MCF 10A (cell line): ENCODE data around the gene HDAC7. TPM values are rescaled to one million over a fixed set of nuclear protein-coding genes. Genes with fewer than 3 reads are reported as not detected.

Experiments
- BruUV-seq: library from RNA; stranded (reverse); fragments of 400-500 nt; replicated peaks from 2 replicates; lab custom pipeline; 2021; lab: Mats Ljungman, UMichigan
- CTCF ChIA-PET: fragments of 300-600 bp; sonication (Branson Sonifier 250); formaldehyde crosslinking; extraction: SDS; loops from one replicate; lab custom pipeline; 2021; ENCODE audit warnings: antibody characterized with exemption, inconsistent platforms; lab: Yijun Ruan, JAX
- POLR2A ChIA-PET: fragments of 300-600, 350-650 bp; sonication (Branson Sonifier 250); formaldehyde crosslinking; extraction: SDS; loops from one replicate; lab custom pipeline; 2020; ENCODE audit warnings: antibody characterized with exemption, inconsistent platforms; lab: Yijun Ruan, JAX
- DNase-seq: peaks from one replicate; pipeline ENCODE4 v3.0.0-alpha.2; 2018; ENCODE audit not compliant: unreplicated experiment
- H3K27ac Mint-ChIP-seq: one replicate; pipeline ENCODE4 v1.8.0; 2022; ENCODE audit warnings: mild to moderate bottlenecking, low read depth, mixed read lengths; ENCODE audit not compliant: unreplicated experiment
- H3K27me3 Mint-ChIP-seq: one replicate; pipeline ENCODE4 v1.8.0; 2022; ENCODE audit warnings: mixed read lengths; ENCODE audit not compliant: insufficient read depth, unreplicated experiment
- H3K36me3 Mint-ChIP-seq: one replicate; pipeline ENCODE4 v1.8.0; 2022; ENCODE audit warnings: mild to moderate bottlenecking, moderate library complexity, mixed read lengths; ENCODE audit not compliant: insufficient read depth, unreplicated experiment
- H3K4me1 Mint-ChIP-seq: one replicate; pipeline ENCODE4 v1.8.0; 2022; ENCODE audit warnings: mixed read lengths; ENCODE audit not compliant: insufficient read depth, unreplicated experiment
- H3K4me3 Mint-ChIP-seq: one replicate; pipeline ENCODE4 v1.8.0; 2022; ENCODE audit warnings: mild to moderate bottlenecking, moderate library complexity, mixed read lengths; ENCODE audit not compliant: unreplicated experiment
- H3K9me3 Mint-ChIP-seq: one replicate; pipeline ENCODE4 v1.8.0; 2022; ENCODE audit warnings: mixed read lengths; ENCODE audit not compliant: unreplicated experiment
- CTCF ChIP-seq: fragments of 200-600 bp; IDR thresholded peaks from one replicate; pipeline ENCODE4 v1.8.0; 2022; ENCODE audit warnings: antibody characterized with exemption, mild to moderate bottlenecking; ENCODE audit not compliant: unreplicated experiment
- intact Hi-C: fragments of 100-400 bp; cut with micrococcal nuclease; formaldehyde crosslinking; loops from 2 replicates; pipeline ENCODE4 v1.14.1; 2022
- total RNA-seq: library from RNA; stranded (reverse); gene quantifications from 2 replicates; pipeline ENCODE4 v1.2.3, GENCODE V29; 2022

HDAC7 gene
- total RNA-seq, 1 experiment from 2014 or later = 80.1 TPM

GRCh38 chr12:47825173-47825639 is 5.5 kb upstream of the HDAC7 start:
- peak; percentile 85 for DNase-seq
- BruUV-seq = no TSS peak
- Mint-ChIP-seq H3K9me3 (no peaks in the 10 kb centered on the region), H3K4me3 (peak overlapping the region; percentile 64), H3K4me1 (peaks cover 78% of the 10 kb centered on the region), H3K36me3 (no peaks in the 10 kb centered on the region), H3K27ac (peak overlapping the region; percentile 99), H3K27me3 (no peaks in the 10 kb centered on the region)
- ChIA-PET CTCF (interaction anchor here (1.2 to 19.9 kb wide), 3 partner anchors 14 to 82 kb away, joined by 4 to 622 read pairs (median 96); partner anchors contain the start of gene SLC48A1), POLR2A (interaction anchor here (0.6 to 3.1 kb wide), 9 partner anchors 9 to 451 kb away, joined by 3 to 18 read pairs (median 4); partner anchors contain the start of gene VDR)
- TF ChIP-seq CTCF = no peak
- intact Hi-C loops = loop anchor here (10.0 kb wide), 1 partner anchor 740 kb away; no protein-coding TSS in a partner anchor

DNA sequence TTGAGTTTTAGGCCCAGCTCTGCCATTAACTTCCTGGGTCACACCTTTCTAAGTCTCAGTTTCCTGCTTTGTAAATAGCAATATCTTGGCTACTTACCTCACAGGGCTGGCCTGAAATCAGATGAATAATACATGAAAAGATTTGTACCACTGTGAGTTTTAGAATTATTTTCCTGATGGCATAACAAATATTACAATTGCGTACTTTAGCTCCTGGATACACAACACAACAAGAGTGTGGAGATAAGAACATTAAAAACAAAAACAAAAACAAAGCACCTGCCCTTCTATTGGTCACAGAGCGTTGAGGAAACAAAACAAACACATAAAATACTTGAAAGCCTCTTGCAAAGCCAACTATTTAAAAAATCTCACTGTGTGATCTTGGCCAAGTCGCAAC is 4.9 kb upstream of the HDAC7 start:
- DNase-seq = no peak
- BruUV-seq = TSS peak; percentile 83
- H3K4me1 Mint-ChIP-seq = peaks cover 78% of the 10 kb centered on the region
- peak overlapping the region; percentile 64 for H3K4me3 Mint-ChIP-seq
- peak overlapping the region; percentile 99 for H3K27ac Mint-ChIP-seq
- intact Hi-C loops = loop anchor here (10.0 kb wide), 1 partner anchor 740 kb away; no protein-coding TSS in a partner anchor
- no peaks in the 10 kb centered on the region for H3K36me3 Mint-ChIP-seq
- H3K27me3 Mint-ChIP-seq = no peaks in the 10 kb centered on the region
- no peak for TF ChIP-seq CTCF
- ChIA-PET CTCF (interaction anchor here (0.7 to 19.9 kb wide), 5 partner anchors 15 to 124 kb away, joined by 3 to 622 read pairs (median 4); partner anchors contain the start of gene SLC48A1), POLR2A (interaction anchor here (0.6 to 3.1 kb wide), 10 partner anchors 11 to 893 kb away, joined by 3 to 18 read pairs (median 4); partner anchors contain the start of gene VDR)
- no peaks in the 10 kb centered on the region for H3K9me3 Mint-ChIP-seq

DNA sequence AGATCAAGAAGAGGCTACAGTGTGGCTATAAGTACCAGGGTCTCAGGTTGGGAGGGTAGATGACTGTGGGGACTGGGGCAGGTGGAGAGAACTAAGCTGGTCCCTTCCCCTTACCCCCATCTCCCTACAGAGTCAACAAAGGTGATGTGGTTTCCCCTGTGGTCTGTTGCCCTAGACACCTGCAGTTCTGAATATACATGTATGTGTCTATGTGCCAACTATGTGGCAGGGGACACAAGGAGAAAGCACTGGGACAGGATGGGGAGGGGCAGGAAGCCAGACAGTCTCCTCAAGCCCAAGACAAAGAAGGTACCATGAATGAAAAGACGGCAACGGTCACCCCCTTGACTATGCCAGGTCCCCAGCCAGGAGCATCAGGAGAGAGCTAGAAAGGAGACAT is 4.5 kb upstream of the HDAC7 start:
- ChIA-PET CTCF (interaction anchor here (0.7 to 19.9 kb wide), 5 partner anchors 15 to 125 kb away, joined by 3 to 622 read pairs (median 4); partner anchors contain the start of gene SLC48A1), POLR2A (interaction anchor here (0.6 to 3.1 kb wide), 8 partner anchors 11 to 894 kb away, joined by 3 to 18 read pairs (median 4); partner anchors contain the start of gene VDR)
- H3K27ac Mint-ChIP-seq = peak overlapping the region; percentile 99
- no peaks in the 10 kb centered on the region for H3K27me3 Mint-ChIP-seq
- intact Hi-C loops = loop anchor here (10.0 kb wide), 1 partner anchor 739 kb away; no protein-coding TSS in a partner anchor
- peak overlapping the region; percentile 64 for H3K4me3 Mint-ChIP-seq
- DNase-seq = no peak
- no peaks in the 10 kb centered on the region for H3K9me3 Mint-ChIP-seq
- no peak for TF ChIP-seq CTCF
- BruUV-seq = no TSS peak
- peaks cover 73% of the 10 kb centered on the region for H3K4me1 Mint-ChIP-seq
- H3K36me3 Mint-ChIP-seq = no peaks in the 10 kb centered on the region

DNA sequence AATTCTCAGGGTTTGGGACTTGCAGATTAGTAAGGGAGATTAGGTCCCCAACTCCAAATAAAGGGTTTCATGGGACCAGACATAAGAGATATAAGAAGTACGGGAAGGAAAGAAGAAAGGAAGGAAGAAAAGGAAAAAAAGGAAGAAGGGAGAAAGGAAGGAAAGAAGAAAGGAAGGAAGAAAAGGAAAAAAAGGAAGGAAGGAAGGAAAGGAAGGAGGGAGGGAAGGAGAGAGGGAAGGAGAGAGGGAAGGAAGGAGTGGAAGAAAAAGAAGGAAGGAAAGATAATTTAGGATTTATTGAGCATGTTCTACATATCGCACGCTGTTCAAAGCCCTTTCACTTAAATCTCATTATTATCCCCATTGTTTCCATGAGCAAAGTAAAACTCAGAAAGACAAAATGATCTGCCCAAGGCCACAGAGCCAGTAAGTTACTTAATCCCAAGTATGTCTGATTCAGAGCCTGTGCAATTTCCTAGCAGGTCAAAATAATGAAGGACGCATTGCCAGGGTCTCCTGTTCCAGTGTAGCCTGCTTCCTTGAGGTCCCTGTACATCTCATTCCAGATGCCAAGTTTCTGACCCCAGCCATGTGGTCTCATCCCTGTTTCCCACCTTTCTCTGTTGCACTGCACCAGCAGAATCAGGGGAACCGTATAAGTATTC is 3.9 kb upstream of the HDAC7 start:
- no TSS peak for BruUV-seq
- TF ChIP-seq CTCF = no peak
- no peaks in the 10 kb centered on the region for H3K36me3 Mint-ChIP-seq
- no peaks in the 10 kb centered on the region for H3K9me3 Mint-ChIP-seq
- H3K27me3 Mint-ChIP-seq = no peaks in the 10 kb centered on the region
- intact Hi-C loops = loop anchor here (10.0 kb wide), 1 partner anchor 739 kb away; no protein-coding TSS in a partner anchor
- DNase-seq = no peak
- H3K4me3 Mint-ChIP-seq = peak overlapping the region; percentile 64
- H3K27ac Mint-ChIP-seq = peak overlapping the region; percentile 99
- POLR2A ChIA-PET = interaction anchor here (1.6 to 2.1 kb wide), 2 partner anchors 14 kb away, joined by 6 to 7 read pairs; no protein-coding TSS in a partner anchor
- CTCF ChIA-PET = interaction anchor here (3.1 to 19.9 kb wide), 3 partner anchors 15 to 40 kb away, joined by 22 to 622 read pairs (median 96); partner anchors contain the start of gene SLC48A1
- peaks cover 67% of the 10 kb centered on the region for H3K4me1 Mint-ChIP-seq
